ENCODE data around the gene EPHA2. TPM values are rescaled to one million over a fixed set of nuclear protein-coding genes. Genes with fewer than 3 reads are reported as not detected.

EPHA2 gene
- total and polyA plus RNA-seq, 4 donors, result 17.5 to 35.6 (median 20.5) TPM

GRCh38 chr1:16199700-16200099, 43.8 kb upstream of the EPHA2 start:
- 92 to 95% methylated on average over 4 of the region's 4 CpGs for WGBS, 2 donors

GRCh38 chr1:16199157-16199501, 43.3 kb upstream of the EPHA2 start:
- Histone ChIP-seq H3K4me3 (no peak overlapping the region), H3K4me1 (ENCODE audit: control insufficient read depth in 5 of 5, insufficient read depth in 5 of 5, low read length in 5 of 5) (no peaks in the 10 kb centered on the region), H3K27ac (ENCODE audit: low read depth in 1 of 2, low read length in 1 of 2) (no peak overlapping the region), H3K27me3 (ENCODE audit: control insufficient read depth in 3 of 3, insufficient read depth in 3 of 3, low read length in 2 of 3) (no peaks in the 10 kb centered on the region), H3K9me3 (ENCODE audit: control insufficient read depth in 4 of 4, insufficient read depth in 3 of 4, low read length in 3 of 4) (no peaks in the 10 kb centered on the region), H3K36me3 (ENCODE audit: control insufficient read depth in 4 of 4, insufficient read depth in 4 of 4, low read length in 4 of 4) (peaks cover 0 to 15% (median 4%) of the 10 kb centered on the region in 4 donors), H3K9ac (ENCODE audit: insufficient read depth in 1 of 2, low read length in 2 of 2) (no peak overlapping the region)
- TF ChIP-seq CTCF (IDR thresholded peaks at IDR 0.05; ENCODE audit: control extremely low read depth, extremely low read depth), result no peak
- DNase-seq (no peak), ATAC-seq (ENCODE audit: insufficient read depth, low FRiP score) (no peak)
- 27 to 47% methylated on average over 1 of the region's 1 CpG for WGBS, 2 donors

More at GRCh38 chr1:16199700-16200099, 43.8 kb upstream of the EPHA2 start:
- Histone ChIP-seq H3K9ac (ENCODE audit: insufficient read depth in 1 of 2, low read length in 2 of 2) (no peak overlapping the region), H3K27ac (ENCODE audit: low read depth in 1 of 2, low read length in 1 of 2) (no peak overlapping the region), H3K27me3 (ENCODE audit: control insufficient read depth in 3 of 3, insufficient read depth in 3 of 3, low read length in 2 of 3) (no peaks in the 10 kb centered on the region), H3K36me3 (ENCODE audit: control insufficient read depth in 4 of 4, insufficient read depth in 4 of 4, low read length in 4 of 4) (peaks cover 0 to 15% (median 4%) of the 10 kb centered on the region in 4 donors), H3K9me3 (ENCODE audit: control insufficient read depth in 4 of 4, insufficient read depth in 3 of 4, low read length in 3 of 4) (no peaks in the 10 kb centered on the region), H3K4me3 (no peak overlapping the region), H3K4me1 (ENCODE audit: control insufficient read depth in 5 of 5, insufficient read depth in 5 of 5, low read length in 5 of 5) (no peaks in the 10 kb centered on the region)
- DNase-seq (no peak), ATAC-seq (ENCODE audit: insufficient read depth, low FRiP score) (no peak)
- TF ChIP-seq CTCF (IDR thresholded peaks at IDR 0.05; ENCODE audit: control extremely low read depth, extremely low read depth), result no peak

- DNase-seq, result no peak
These were observed 42.7 kb upstream of the EPHA2 start for GRCh38 chr1:16198444-16199156.

More at GRCh38 chr1:16198444-16199156, 42.7 kb upstream of the EPHA2 start:
- no peaks in the 10 kb centered on the region for H3K9me3 ChIP-seq (ENCODE audit: control insufficient read depth in 4 of 4, insufficient read depth in 3 of 4, low read length in 3 of 4)
- peaks cover 0 to 15% (median 4%) of the 10 kb centered on the region in 4 donors for H3K36me3 ChIP-seq (ENCODE audit: control insufficient read depth in 4 of 4, insufficient read depth in 4 of 4, low read length in 4 of 4)
- H3K27me3 ChIP-seq (ENCODE audit: control insufficient read depth in 3 of 3, insufficient read depth in 3 of 3, low read length in 2 of 3), result no peaks in the 10 kb centered on the region
- H3K4me3 ChIP-seq, result no peak overlapping the region
- no peaks in the 10 kb centered on the region for H3K4me1 ChIP-seq (ENCODE audit: control insufficient read depth in 5 of 5, insufficient read depth in 5 of 5, low read length in 5 of 5)
- no peak for ATAC-seq (ENCODE audit: insufficient read depth, low FRiP score)
- WGBS, 2 donors, result 91 to 99% methylated on average over 8 of the region's 8 CpGs
- H3K27ac ChIP-seq (ENCODE audit: low read depth in 1 of 2, low read length in 1 of 2), result no peak overlapping the region
- H3K9ac ChIP-seq (ENCODE audit: insufficient read depth in 1 of 2, low read length in 2 of 2), result no peak overlapping the region
- TF ChIP-seq CTCF (IDR thresholded peaks at IDR 0.05; ENCODE audit: control extremely low read depth, extremely low read depth), result no peak

Measured in lung (tissue), 12 donors.